H9 (cell line): Measurements from ENCODE around the gene B4GALT3. TPM values are rescaled to one million over a fixed set of nuclear protein-coding genes. Genes with fewer than 3 reads are reported as not detected.

Experiments
- DNase-seq: peaks from one replicate; pipeline ENCODE4 v3.0.0-alpha.2; 2017
- H2AFZ ChIP-seq: one replicate; pipeline ENCODE4 v1.6.1; 2013; ENCODE audit warnings: mild to moderate bottlenecking, low read length, control low read depth, moderate library complexity
- H2AK5ac ChIP-seq: 2 replicates; pipeline ENCODE4 v1.6.1; 2013; ENCODE audit warnings: low read length, control low read depth, mixed read lengths; ENCODE audit not compliant: insufficient read length
- H2BK120ac ChIP-seq: one replicate; pipeline ENCODE4 v1.6.1; 2013; ENCODE audit warnings: low read depth, mild to moderate bottlenecking, low read length, control low read depth, inconsistent platforms; ENCODE audit not compliant: poor library complexity, severe bottlenecking
- H2BK12ac ChIP-seq: 2 replicates; pipeline ENCODE4 v1.6.1; 2013; ENCODE audit warnings: low read length, control low read depth, mixed read lengths, low read depth; ENCODE audit not compliant: insufficient read length
- H2BK15ac ChIP-seq: 2 replicates; pipeline ENCODE4 v1.6.1; 2013; ENCODE audit warnings: low read depth, low read length, control low read depth
- H2BK20ac ChIP-seq: one replicate; pipeline ENCODE4 v1.6.1; 2013; ENCODE audit warnings: low read depth, mild to moderate bottlenecking, low read length, control low read depth, inconsistent platforms; ENCODE audit not compliant: poor library complexity, severe bottlenecking
- H2BK5ac ChIP-seq: 2 replicates; pipeline ENCODE4 v1.6.1; 2013; ENCODE audit warnings: low read length, control low read depth, mixed read lengths; ENCODE audit not compliant: insufficient read length
- H3K14ac ChIP-seq: 2 replicates; pipeline ENCODE4 v1.6.1; 2013; ENCODE audit warnings: low read length, control low read depth; ENCODE audit not compliant: insufficient read depth
- H3K18ac ChIP-seq: 2 replicates; pipeline ENCODE4 v1.6.1; 2013; ENCODE audit warnings: low read depth, mild to moderate bottlenecking, mixed read lengths, low read length, control low read depth; ENCODE audit not compliant: insufficient read length
- H3K23ac ChIP-seq: 2 replicates; pipeline ENCODE4 v1.6.1; 2013; ENCODE audit warnings: low read length, control low read depth, mixed read lengths, low read depth; ENCODE audit not compliant: insufficient read length
- H3K23me2 ChIP-seq: 2 replicates; pipeline ENCODE4 v1.6.1; 2013; ENCODE audit warnings: low read depth, mild to moderate bottlenecking, mixed read lengths, low read length, control low read depth; ENCODE audit not compliant: insufficient read length, poor library complexity, severe bottlenecking
- H3K27ac ChIP-seq: 2 replicates; pipeline ENCODE4 v1.5.1; 2013; ENCODE audit warnings: low read length, control low read depth, mixed read lengths, low read depth; ENCODE audit not compliant: insufficient read length
- H3K27me3 ChIP-seq: 2 replicates; pipeline ENCODE4 v1.6.1; 2013; ENCODE audit warnings: low read length, control low read depth, inconsistent platforms; ENCODE audit not compliant: insufficient read depth
- H3K4ac ChIP-seq: 2 replicates; pipeline ENCODE4 v1.6.1; 2013; ENCODE audit warnings: low read depth, mild to moderate bottlenecking, control low read depth, inconsistent platforms, low read length, moderate library complexity
- H3K4me1 ChIP-seq: 2 replicates; pipeline ENCODE4 v1.6.1; 2013; ENCODE audit warnings: low read length, control low read depth, inconsistent platforms; ENCODE audit not compliant: insufficient read depth
- H3K4me2 ChIP-seq: 2 replicates; pipeline ENCODE4 v1.6.1; 2013; ENCODE audit warnings: low read length, control low read depth, mixed read lengths; ENCODE audit not compliant: insufficient read length, insufficient read depth
- H3K56ac ChIP-seq: 2 replicates; pipeline ENCODE4 v1.6.1; 2013; ENCODE audit warnings: low read depth, mild to moderate bottlenecking, mixed read lengths, low read length, control low read depth; ENCODE audit not compliant: insufficient read length
- H3K79me1 ChIP-seq: 2 replicates; pipeline ENCODE4 v1.6.1; 2013; ENCODE audit warnings: low read depth, mild to moderate bottlenecking, moderate library complexity, low read length, control low read depth, inconsistent platforms; ENCODE audit not compliant: insufficient read depth, poor library complexity, severe bottlenecking
- H3K79me2 ChIP-seq: 2 replicates; pipeline ENCODE4 v1.6.1; 2013; ENCODE audit warnings: low read length, control low read depth, inconsistent platforms; ENCODE audit not compliant: insufficient read depth
- H3K9ac ChIP-seq: 2 replicates; pipeline ENCODE4 v1.6.1; 2013; ENCODE audit warnings: low read length, control low read depth, mixed read lengths; ENCODE audit not compliant: insufficient read length; ENCODE audit errors: extremely low read depth
- H3K9me3 ChIP-seq: one replicate; pipeline ENCODE4 v1.6.1; 2013; ENCODE audit warnings: low read depth, low read length, inconsistent platforms; ENCODE audit not compliant: control insufficient read depth
- H3T11ph ChIP-seq: one replicate; pipeline ENCODE4 v1.6.1; 2013; ENCODE audit warnings: mild to moderate bottlenecking, low read length, control low read depth, inconsistent platforms
- H4K20me1 ChIP-seq: one replicate; pipeline ENCODE4 v1.6.1; 2013; ENCODE audit not compliant: control insufficient read depth, insufficient read length, insufficient read depth
- H4K5ac ChIP-seq: 2 replicates; pipeline ENCODE4 v1.6.1; 2013; ENCODE audit warnings: low read depth, mild to moderate bottlenecking, mixed read lengths, low read length, control low read depth; ENCODE audit not compliant: insufficient read length
- H4K8ac ChIP-seq: replicated peaks from 2 replicates; pipeline ENCODE4 v1.6.1; 2013; ENCODE audit warnings: low read length, control low read depth, mixed read lengths, low read depth; ENCODE audit not compliant: insufficient read length
- H4K91ac ChIP-seq: 2 replicates; pipeline ENCODE4 v1.6.1; 2013; ENCODE audit warnings: low read depth, mild to moderate bottlenecking, moderate library complexity, mixed read lengths, low read length, control low read depth; ENCODE audit not compliant: insufficient read length
- H3K27ac Mint-ChIP-seq, 3 experiments: 2 replicates in 2 of 3; 3 replicates in 1 of 3; pipeline ENCODE4 v1.8.0; 2020 to 2021; ENCODE audit warnings: mixed read lengths in 3 of 3, mild to moderate bottlenecking in 1 of 3, moderate library complexity in 1 of 3
- H3K27me3 Mint-ChIP-seq: 2 replicates; pipeline ENCODE4 v1.8.0; 2021; ENCODE audit warnings: low read depth, mild to moderate bottlenecking, moderate library complexity, mixed read lengths
- H3K36me3 Mint-ChIP-seq, 3 experiments: 2 replicates in 2 of 3; 3 replicates in 1 of 3; pipeline ENCODE4 v1.8.0; 2020 to 2021; ENCODE audit warnings: low read depth in 3 of 3, mixed read lengths in 3 of 3; ENCODE audit not compliant: insufficient read depth in 1 of 3
- H3K4me1 Mint-ChIP-seq, 2 experiments: 2 replicates each; pipeline ENCODE4 v1.8.0; 2020; ENCODE audit warnings: mixed read lengths in 2 of 2
- H3K4me3 Mint-ChIP-seq, 2 experiments: 2 replicates in 1 of 2; 3 replicates in 1 of 2; pipeline ENCODE4 v1.8.0; 2020 to 2021; ENCODE audit warnings: mild to moderate bottlenecking in 2 of 2, mixed read lengths in 2 of 2, moderate library complexity in 1 of 2
- H3K9me3 Mint-ChIP-seq, 2 experiments: 2 replicates in 1 of 2; 3 replicates in 1 of 2; pipeline ENCODE4 v1.8.0; 2020; ENCODE audit warnings: mild to moderate bottlenecking in 2 of 2, mixed read lengths in 2 of 2, moderate library complexity in 1 of 2
- WGBS: extraction: QIAGEN DNeasy Blood & Tissue Kit; methylation state at CpG from one replicate; pipeline ENCODE4 v1.1.7; 2013; ENCODE audit warnings: missing lambda C conversion rate, low lambda C conversion rate, mixed read lengths; ENCODE audit not compliant: insufficient read length; ENCODE audit errors: extremely low coverage; 5-methylcytosine and 5-hydroxymethylcytosine counted together
- total RNA-seq: library from RNA; stranded (reverse); gene quantifications from 2 replicates; pipeline ENCODE4 v1.2.1, GENCODE V29; 2021
- TF ChIP-seq, protein P1 (sequence below): fragments of 200-600 bp; sonication (generic); conservative IDR thresholded peaks from 3 replicates; pipeline ENCODE4 v1.8.0; 2021; ENCODE audit warnings: antibody characterized with exemption, mild to moderate bottlenecking

The B4GALT3 gene
- total RNA-seq, 1 experiment from 2014 or later, result 31.8 TPM

GRCh38 chr1:161218301-161219077 is 41.2 kb upstream of the B4GALT3 start:
- Mint-ChIP-seq H3K9me3 (no peaks in the 10 kb centered on the region), H3K4me1 (peaks cover 17 to 30% of the 10 kb centered on the region in 2 experiments), H3K27me3 (no peaks in the 10 kb centered on the region), H3K4me3 (no peak overlapping the region; a peak in 2 of 5 replicates), H3K36me3 (peaks cover 3 to 17% (median 15%) of the 10 kb centered on the region in 3 experiments; a peak in 6 of 7 replicates), H3K27ac (peak overlapping the region in 1 of 3 experiments; percentile 64; a peak in 3 of 7 replicates)
- Histone ChIP-seq H3K23me2 (no peaks in the 10 kb centered on the region), H3K23ac (no peak overlapping the region), H2BK15ac (no peak overlapping the region), H3K79me2 (no peaks in the 10 kb centered on the region), H2BK20ac (no peak overlapping the region), H2AFZ (no peak overlapping the region), H3K27ac (no peak overlapping the region), H3K56ac (no peak overlapping the region), H4K8ac (no peak overlapping the region), H4K20me1 (no peaks in the 10 kb centered on the region), H2BK5ac (no peak overlapping the region), H3T11ph (no peak overlapping the region), H3K79me1 (no peaks in the 10 kb centered on the region), H2AK5ac (no peak overlapping the region), H4K91ac (no peak overlapping the region), H3K4me1 (peaks cover 4% of the 10 kb centered on the region; the same call in 1 of the 2 replicates), H3K4ac (no peak overlapping the region), H3K9me3 (no peaks in the 10 kb centered on the region), H3K18ac (no peak overlapping the region), H2BK12ac (no peak overlapping the region), H3K14ac (no peak overlapping the region), H2BK120ac (no peak overlapping the region), H3K27me3 (no peaks in the 10 kb centered on the region), H3K9ac (no peak overlapping the region), H3K4me2 (no peak overlapping the region), H4K5ac (no peak overlapping the region)
- TF ChIP-seq, protein P1, sequence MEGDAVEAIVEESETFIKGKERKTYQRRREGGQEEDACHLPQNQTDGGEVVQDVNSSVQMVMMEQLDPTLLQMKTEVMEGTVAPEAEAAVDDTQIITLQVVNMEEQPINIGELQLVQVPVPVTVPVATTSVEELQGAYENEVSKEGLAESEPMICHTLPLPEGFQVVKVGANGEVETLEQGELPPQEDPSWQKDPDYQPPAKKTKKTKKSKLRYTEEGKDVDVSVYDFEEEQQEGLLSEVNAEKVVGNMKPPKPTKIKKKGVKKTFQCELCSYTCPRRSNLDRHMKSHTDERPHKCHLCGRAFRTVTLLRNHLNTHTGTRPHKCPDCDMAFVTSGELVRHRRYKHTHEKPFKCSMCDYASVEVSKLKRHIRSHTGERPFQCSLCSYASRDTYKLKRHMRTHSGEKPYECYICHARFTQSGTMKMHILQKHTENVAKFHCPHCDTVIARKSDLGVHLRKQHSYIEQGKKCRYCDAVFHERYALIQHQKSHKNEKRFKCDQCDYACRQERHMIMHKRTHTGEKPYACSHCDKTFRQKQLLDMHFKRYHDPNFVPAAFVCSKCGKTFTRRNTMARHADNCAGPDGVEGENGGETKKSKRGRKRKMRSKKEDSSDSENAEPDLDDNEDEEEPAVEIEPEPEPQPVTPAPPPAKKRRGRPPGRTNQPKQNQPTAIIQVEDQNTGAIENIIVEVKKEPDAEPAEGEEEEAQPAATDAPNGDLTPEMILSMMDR, result no peak
- DNase-seq, result no peak
- WGBS, result no CpG with 5 or more reads among the region's 8 CpGs
